Measurements from ENCODE around the gene LRP2. TPM values are rescaled to one million over a fixed set of nuclear protein-coding genes. Genes with fewer than 3 reads are reported as not detected.

The LRP2 gene
- total RNA-seq, 4 donors from 2014 or later, result 0.65 TPM; not detected in 3

GRCh38 chr2:169091256-169091655 lies 271.1 kb downstream of the LRP2 start:
- TF ChIP-seq, protein P1, sequence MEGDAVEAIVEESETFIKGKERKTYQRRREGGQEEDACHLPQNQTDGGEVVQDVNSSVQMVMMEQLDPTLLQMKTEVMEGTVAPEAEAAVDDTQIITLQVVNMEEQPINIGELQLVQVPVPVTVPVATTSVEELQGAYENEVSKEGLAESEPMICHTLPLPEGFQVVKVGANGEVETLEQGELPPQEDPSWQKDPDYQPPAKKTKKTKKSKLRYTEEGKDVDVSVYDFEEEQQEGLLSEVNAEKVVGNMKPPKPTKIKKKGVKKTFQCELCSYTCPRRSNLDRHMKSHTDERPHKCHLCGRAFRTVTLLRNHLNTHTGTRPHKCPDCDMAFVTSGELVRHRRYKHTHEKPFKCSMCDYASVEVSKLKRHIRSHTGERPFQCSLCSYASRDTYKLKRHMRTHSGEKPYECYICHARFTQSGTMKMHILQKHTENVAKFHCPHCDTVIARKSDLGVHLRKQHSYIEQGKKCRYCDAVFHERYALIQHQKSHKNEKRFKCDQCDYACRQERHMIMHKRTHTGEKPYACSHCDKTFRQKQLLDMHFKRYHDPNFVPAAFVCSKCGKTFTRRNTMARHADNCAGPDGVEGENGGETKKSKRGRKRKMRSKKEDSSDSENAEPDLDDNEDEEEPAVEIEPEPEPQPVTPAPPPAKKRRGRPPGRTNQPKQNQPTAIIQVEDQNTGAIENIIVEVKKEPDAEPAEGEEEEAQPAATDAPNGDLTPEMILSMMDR (IDR thresholded peaks at IDR 0.05; ENCODE audit: low read depth), result no peak

GRCh38 chr2:169090133-169090820 lies 272.1 kb downstream of the LRP2 start:
- TF ChIP-seq, protein P1 (IDR thresholded peaks at IDR 0.05; ENCODE audit: low read depth), result no peak

DNA sequence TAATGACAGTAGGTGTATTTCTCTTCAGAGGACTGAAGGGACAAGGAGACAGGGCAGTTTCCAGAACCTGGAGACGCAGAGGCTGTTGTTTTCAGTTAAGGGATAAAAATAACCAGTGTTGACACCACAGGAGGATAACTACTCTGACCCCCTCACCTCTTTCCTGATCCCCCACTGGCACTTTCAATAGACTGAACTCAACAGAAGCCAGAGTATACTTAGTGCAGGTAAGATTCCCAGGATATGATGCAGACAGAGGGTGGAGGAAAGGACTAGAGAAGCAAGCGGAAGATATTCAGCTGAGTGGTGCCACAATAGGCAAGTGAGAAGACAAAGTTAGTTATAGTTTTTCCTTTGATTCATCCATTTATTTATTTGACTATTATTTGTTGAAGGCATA lies 273.2 kb downstream of the LRP2 start:
- TF ChIP-seq, protein P1 (IDR thresholded peaks at IDR 0.05; ENCODE audit: low read depth), result no peak

DNA sequence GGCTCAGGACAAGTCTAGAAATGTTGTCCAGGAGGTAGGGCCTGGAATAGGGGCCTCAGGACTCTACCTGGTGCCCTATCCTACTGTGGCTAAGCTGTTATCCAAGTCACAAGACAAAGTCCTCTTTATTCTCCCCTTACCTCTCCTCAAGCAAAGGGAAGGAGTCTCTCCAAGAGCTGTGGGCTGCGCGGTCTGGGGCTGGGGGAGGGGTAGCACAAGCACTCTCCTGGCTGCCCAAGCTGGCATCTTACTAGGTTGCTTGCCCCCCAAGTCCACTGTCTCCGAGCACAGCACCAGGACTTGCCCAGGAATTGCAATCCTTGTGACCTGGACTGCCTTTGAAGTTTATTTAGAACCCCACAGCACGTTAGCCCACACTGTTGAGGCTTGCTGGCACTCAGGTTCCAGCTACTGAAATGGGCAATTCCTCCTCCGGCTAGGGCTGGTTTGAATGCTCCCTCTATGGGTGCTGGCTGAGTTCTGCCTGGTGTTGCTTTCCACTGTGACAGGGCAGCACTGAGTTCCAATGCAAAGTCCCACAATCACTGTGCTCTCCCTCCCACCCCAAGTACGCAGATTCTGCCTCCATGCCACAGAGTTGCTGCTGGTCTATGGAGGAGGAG lies 274.5 kb downstream of the LRP2 start:
- TF ChIP-seq, protein P1 (IDR thresholded peaks at IDR 0.05; ENCODE audit: low read depth), result no peak

- TF ChIP-seq, protein P1 (IDR thresholded peaks at IDR 0.05; ENCODE audit: low read depth), result no peak
Observed at GRCh38 chr2:169086893-169087467, 275.4 kb downstream of the LRP2 start.

DNA sequence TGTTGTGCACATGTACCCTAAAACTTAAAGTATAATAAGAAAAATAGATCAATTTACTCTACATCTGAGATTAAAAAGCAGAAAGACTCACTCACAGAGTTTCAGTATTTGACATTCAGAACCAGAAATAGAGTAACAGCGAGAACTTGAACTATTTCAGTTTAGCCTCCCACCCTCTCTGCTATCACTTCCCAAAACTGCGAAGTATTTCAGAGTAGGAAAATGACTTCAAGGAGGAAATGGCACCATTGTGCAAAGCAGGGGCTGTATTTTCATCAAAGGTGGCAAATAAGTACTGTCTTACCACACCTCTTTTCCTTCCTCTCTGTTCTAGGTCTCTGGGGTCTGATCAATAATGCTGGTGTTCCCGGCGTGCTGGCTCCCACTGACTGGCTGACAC lies 279.3 kb downstream of the LRP2 start:
- TF ChIP-seq, protein P1 (IDR thresholded peaks at IDR 0.05; ENCODE audit: low read depth), result no peak

GRCh38 chr2:169081551-169081950 lies 280.8 kb downstream of the LRP2 start:
- TF ChIP-seq, protein P1 (IDR thresholded peaks at IDR 0.05; ENCODE audit: low read depth), result no peak
